Neural progenitor cell (in vitro differentiated cells): ENCODE results near the gene GINS1. TPM values are rescaled to one million over a fixed set of nuclear protein-coding genes. Genes with fewer than 3 reads are reported as not detected.

ENCODE experiments used
- DNase-seq: peaks from one replicate; pipeline ENCODE4 v3.0.0-alpha.2; 2016; ENCODE audit warnings: low spot score
- H2AFZ ChIP-seq: fragments of 200-600 bp; sonication (generic); replicated peaks from 2 replicates; pipeline ENCODE4 v1.6.1; 2016; ENCODE audit warnings: antibody characterized with exemption
- H3F3A ChIP-seq: fragments of 200-600 bp; sonication (generic); 2 replicates; pipeline ENCODE4 v1.6.1; 2016; ENCODE audit warnings: antibody characterized with exemption, low read depth
- H3K27ac ChIP-seq: fragments of 200-600 bp; sonication (generic); 2 replicates; pipeline ENCODE4 v1.5.1; 2016; ENCODE audit warnings: mild to moderate bottlenecking
- H3K27me3 ChIP-seq: fragments of 200-600 bp; sonication (generic); 2 replicates; pipeline ENCODE4 v1.6.1; 2016; ENCODE audit warnings: mild to moderate bottlenecking, moderate library complexity
- H3K36me3 ChIP-seq: fragments of 200-600 bp; sonication (generic); 2 replicates; pipeline ENCODE4 v1.5.1; 2016
- H3K4me1 ChIP-seq: fragments of 200-600 bp; sonication (generic); 2 replicates; pipeline ENCODE4 v1.6.1; 2016; ENCODE audit warnings: mixed run types
- H3K4me2 ChIP-seq: fragments of 200-600 bp; sonication (generic); 2 replicates; pipeline ENCODE4 v1.6.1; 2016
- H3K4me3 ChIP-seq: fragments of 200-600 bp; sonication (generic); 2 replicates; pipeline ENCODE4 v1.5.1; 2016
- H3K79me2 ChIP-seq: fragments of 200-600 bp; sonication (generic); 2 replicates; pipeline ENCODE4 v1.6.1; 2016; ENCODE audit warnings: low read depth
- H3K9ac ChIP-seq: fragments of 200-600 bp; sonication (generic); 2 replicates; pipeline ENCODE4 v1.6.1; 2016
- H3K9me3 ChIP-seq: fragments of 200-600 bp; sonication (generic); 2 replicates; pipeline ENCODE4 v1.5.1; 2016; ENCODE audit warnings: low read depth
- H4K20me1 ChIP-seq: fragments of 200-600 bp; sonication (generic); 2 replicates; pipeline ENCODE4 v1.6.1; 2016; ENCODE audit warnings: low read depth
- H3K27ac Mint-ChIP-seq: 3 replicates; pipeline ENCODE4 v1.8.0; 2021; ENCODE audit warnings: mixed read lengths
- H3K27me3 Mint-ChIP-seq: 2 replicates; pipeline ENCODE4 v1.8.0; 2022; ENCODE audit warnings: low read depth, mild to moderate bottlenecking, inconsistent platforms, moderate library complexity, mixed read lengths; ENCODE audit not compliant: insufficient read depth
- H3K36me3 Mint-ChIP-seq: 3 replicates; pipeline ENCODE4 v1.8.0; 2021; ENCODE audit warnings: mixed read lengths
- H3K4me1 Mint-ChIP-seq: 3 replicates; pipeline ENCODE4 v1.8.0; 2021; ENCODE audit warnings: mixed read lengths
- H3K4me3 Mint-ChIP-seq: 3 replicates; pipeline ENCODE4 v1.8.0; 2021; ENCODE audit warnings: mild to moderate bottlenecking, moderate library complexity, mixed read lengths
- H3K9me3 Mint-ChIP-seq: 3 replicates; pipeline ENCODE4 v1.8.0; 2020; ENCODE audit warnings: mixed read lengths
- CTCF ChIP-seq: fragments of 200-600 bp; sonication (generic); IDR thresholded peaks from 2 replicates; pipeline ENCODE4 v1.5.1; 2017; ENCODE audit warnings: antibody characterized with exemption, mild to moderate bottlenecking
- EZH2 ChIP-seq: fragments of 200-600 bp; sonication (generic); IDR thresholded peaks from 2 replicates; pipeline ENCODE4 v1.6.1; 2017; ENCODE audit warnings: antibody characterized with exemption, mild to moderate bottlenecking, moderate library complexity
- EZH2phosphoT487 ChIP-seq: fragments of 200-600 bp; sonication (generic); IDR thresholded peaks from 2 replicates; pipeline ENCODE4 v1.6.1; 2017; ENCODE audit warnings: antibody characterized with exemption
- total RNA-seq: library from RNA; depleted of rRNA; stranded (reverse); fragments of >200 nt; gene quantifications from 2 replicates; pipeline ENCODE4 v1.2.3, GENCODE V29; 2015; ENCODE audit warnings: low replicate concordance

GINS1 gene
- total RNA-seq, 1 donor from 2014 or later, result 69.6 TPM

GRCh38 chr20:25394996-25395395 lies 12.5 kb upstream of the GINS1 start:
- TF ChIP-seq CTCF, result no peak
- no peak for TF ChIP-seq EZH2phosphoT487
- no peak for TF ChIP-seq EZH2
- no peaks in the 10 kb centered on the region for H3K9me3 ChIP-seq

GRCh38 chr20:25397096-25397495 lies 10.4 kb upstream of the GINS1 start:
- no peak overlapping the region for H3K9ac ChIP-seq
- no peak overlapping the region for H2AFZ ChIP-seq
- H3K4me1 ChIP-seq, result no peaks in the 10 kb centered on the region
- H3F3A ChIP-seq, result peaks cover 5% of the 10 kb centered on the region
- DNase-seq, result no peak
- Mint-ChIP-seq H3K9me3 (peaks cover 14% of the 10 kb centered on the region), H3K27ac (no peak overlapping the region), H3K36me3 (no peaks in the 10 kb centered on the region), H3K27me3 (peaks cover 2% of the 10 kb centered on the region), H3K4me1 (peaks cover 16% of the 10 kb centered on the region), H3K4me3 (no peak overlapping the region)
- H3K79me2 ChIP-seq, result no peaks in the 10 kb centered on the region
- no peaks in the 10 kb centered on the region for H3K27me3 ChIP-seq
- H3K4me3 ChIP-seq, result no peak overlapping the region
- no peak overlapping the region for H3K4me2 ChIP-seq
- no peak overlapping the region for H3K27ac ChIP-seq
- H3K9me3 ChIP-seq, result peaks cover 4% of the 10 kb centered on the region
- no peaks in the 10 kb centered on the region for H4K20me1 ChIP-seq
- H3K36me3 ChIP-seq, result no peaks in the 10 kb centered on the region
- TF ChIP-seq EZH2 (no peak), CTCF (no peak), EZH2phosphoT487 (no peak)

More at GRCh38 chr20:25394996-25395395, 12.5 kb upstream of the GINS1 start:
- no peaks in the 10 kb centered on the region for H3K4me1 ChIP-seq
- no peak overlapping the region for H3K4me2 ChIP-seq
- no peaks in the 10 kb centered on the region for H4K20me1 ChIP-seq
- Mint-ChIP-seq H3K9me3 (peaks cover 6% of the 10 kb centered on the region), H3K4me3 (no peak overlapping the region), H3K27ac (no peak overlapping the region), H3K4me1 (peaks cover 19% of the 10 kb centered on the region), H3K36me3 (no peaks in the 10 kb centered on the region), H3K27me3 (peaks cover 2% of the 10 kb centered on the region)
- no peak overlapping the region for H3K4me3 ChIP-seq
- H3K9ac ChIP-seq, result no peak overlapping the region
- H2AFZ ChIP-seq, result no peak overlapping the region
- H3K79me2 ChIP-seq, result peaks cover 2% of the 10 kb centered on the region
- DNase-seq, result no peak
- no peaks in the 10 kb centered on the region for H3K36me3 ChIP-seq
- no peaks in the 10 kb centered on the region for H3K27me3 ChIP-seq
- H3K27ac ChIP-seq, result no peak overlapping the region
- H3F3A ChIP-seq, result peaks cover 11% of the 10 kb centered on the region

GRCh38 chr20:25397821-25398220 lies 9.7 kb upstream of the GINS1 start:
- Mint-ChIP-seq H3K27me3 (peaks cover 2% of the 10 kb centered on the region), H3K27ac (no peak overlapping the region), H3K4me3 (no peak overlapping the region), H3K4me1 (peaks cover 16% of the 10 kb centered on the region), H3K36me3 (peaks cover 4% of the 10 kb centered on the region), H3K9me3 (peaks cover 20% of the 10 kb centered on the region)
- Histone ChIP-seq H4K20me1 (no peaks in the 10 kb centered on the region), H3K27ac (no peak overlapping the region), H3K4me2 (no peak overlapping the region), H3K27me3 (no peaks in the 10 kb centered on the region), H3K9me3 (peaks cover 4% of the 10 kb centered on the region), H3F3A (peaks cover 5% of the 10 kb centered on the region), H3K9ac (no peak overlapping the region), H3K4me3 (no peak overlapping the region), H3K4me1 (no peaks in the 10 kb centered on the region), H3K36me3 (no peaks in the 10 kb centered on the region), H3K79me2 (no peaks in the 10 kb centered on the region), H2AFZ (no peak overlapping the region)
- no peak for TF ChIP-seq CTCF
- TF ChIP-seq EZH2, result no peak
- no peak for TF ChIP-seq EZH2phosphoT487
- DNase-seq, result no peak
